NB4 (cell line): ENCODE data around the gene MAD2L2.

ENCODE experiments used
- DNase-seq: peaks from one replicate; pipeline ENCODE4 v3.0.0; 2010; ENCODE audit warnings: low read depth
- H3K4me3 ChIP-seq: one replicate; pipeline ENCODE4 v1.5.1; 2011; ENCODE audit warnings: mild to moderate bottlenecking, low read depth, low read length, moderate library complexity
- CTCF ChIP-seq: IDR thresholded peaks from one replicate; pipeline ENCODE4 v1.5.1; 2012; ENCODE audit warnings: low read depth, low read length
- MAX ChIP-seq: IDR thresholded peaks from 2 replicates; pipeline ENCODE4 v1.6.1; 2011; ENCODE audit warnings: low read depth, low read length
- MYC ChIP-seq: IDR thresholded peaks from 2 replicates; pipeline ENCODE4 v1.6.1; 2011; ENCODE audit warnings: low read depth, low read length
- POLR2A ChIP-seq: IDR thresholded peaks from 2 replicates; pipeline ENCODE4 v1.6.1; 2011; ENCODE audit warnings: mild to moderate bottlenecking; ENCODE audit not compliant: insufficient read length; ENCODE audit errors: extremely low read depth

The MAD2L2 gene

GRCh38 chr1:11725616-11726015 is 44.7 kb upstream of the MAD2L2 start:
- peak; percentile 73 for DNase-seq
- TF ChIP-seq POLR2A = no peak
- peak; percentile 35; the same call in 1 of the 2 replicates for TF ChIP-seq MAX
- no peak overlapping the region for H3K4me3 ChIP-seq

DNA sequence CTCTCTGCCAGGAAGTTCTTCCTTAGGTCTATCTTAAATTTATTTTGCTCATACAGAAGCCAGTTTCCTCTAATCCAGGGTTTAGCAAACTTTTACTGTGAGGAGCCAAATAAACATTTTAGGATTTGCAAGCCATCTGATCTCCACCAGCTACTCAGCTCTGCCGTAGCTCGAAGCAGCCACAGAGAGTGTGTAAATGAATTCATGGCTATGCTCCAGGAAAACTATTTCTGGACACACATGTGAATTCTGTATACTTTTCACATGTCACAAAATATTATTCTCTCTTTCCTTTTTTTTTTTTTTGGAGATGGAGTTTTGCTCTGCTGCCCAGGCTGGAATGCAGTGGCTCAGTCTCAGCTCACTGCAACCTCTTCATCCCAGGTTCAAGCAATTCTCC is 41.6 kb upstream of the MAD2L2 start:
- TF ChIP-seq POLR2A (no peak), MYC (no peak), CTCF (no peak), MAX (no peak)
- H3K4me3 ChIP-seq = no peak overlapping the region
- DNase-seq = no peak

DNA sequence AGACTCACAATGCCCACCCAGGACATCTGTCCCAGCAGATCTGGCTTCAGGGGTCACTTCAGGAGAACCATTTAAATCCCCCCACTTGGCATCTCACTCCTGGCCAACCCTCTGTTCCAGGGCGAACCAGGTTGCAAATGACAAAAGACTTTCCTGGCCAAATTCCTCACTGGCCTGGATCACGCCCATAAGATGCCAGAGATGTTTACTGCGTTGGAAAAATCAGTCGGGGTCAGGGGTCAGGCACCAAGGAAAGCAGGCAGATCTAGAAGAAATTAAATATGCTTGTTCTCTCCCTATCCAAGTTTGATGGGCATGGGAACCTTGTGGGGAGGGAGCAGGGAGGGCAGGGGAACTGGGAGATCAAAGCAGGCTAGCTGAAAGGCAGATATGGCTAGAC is 40.4 kb upstream of the MAD2L2 start:
- no peak overlapping the region for H3K4me3 ChIP-seq
- TF ChIP-seq CTCF = no peak
- no peak for TF ChIP-seq POLR2A
- TF ChIP-seq MAX = no peak
- no peak for TF ChIP-seq MYC
- DNase-seq = no peak

DNA sequence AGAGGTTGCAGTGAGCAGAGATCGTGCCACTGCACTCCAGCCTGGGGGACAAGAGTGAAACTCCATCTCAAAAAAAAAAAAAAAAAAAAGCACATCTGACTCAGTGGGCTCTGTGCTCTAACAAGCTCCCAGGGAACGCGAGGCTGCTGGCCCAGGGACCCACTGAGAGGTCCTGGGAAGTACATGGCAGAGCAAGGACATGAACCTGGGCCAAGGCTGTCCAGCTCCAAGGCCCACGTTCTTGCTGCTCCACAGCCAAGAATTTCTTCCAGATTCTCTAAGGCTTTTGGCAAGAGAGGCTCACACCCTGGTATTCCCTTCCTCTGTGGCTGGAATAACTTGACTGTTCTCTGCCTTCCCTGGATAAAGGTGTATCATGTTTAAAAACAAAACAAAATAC is 39.6 kb upstream of the MAD2L2 start:
- TF ChIP-seq POLR2A = no peak
- TF ChIP-seq MYC = no peak
- no peak for TF ChIP-seq MAX
- TF ChIP-seq CTCF = no peak
- no peak for DNase-seq
- no peak overlapping the region for H3K4me3 ChIP-seq

GRCh38 chr1:11720033-11720376 is 39.1 kb upstream of the MAD2L2 start:
- DNase-seq = no peak
- TF ChIP-seq MYC = no peak
- no peak for TF ChIP-seq POLR2A
- no peak for TF ChIP-seq CTCF
- TF ChIP-seq MAX = no peak
- peak overlapping the region; percentile 53 for H3K4me3 ChIP-seq

GRCh38 chr1:11719313-11720032 is 38.5 kb upstream of the MAD2L2 start:
- peak; percentile 90 for DNase-seq
- peak overlapping the region; percentile 53 for H3K4me3 ChIP-seq
- TF ChIP-seq POLR2A (peak; percentile 43), MAX (peak; percentile 83), CTCF (peak; percentile 92), MYC (peak; percentile 93)
